Fibroblast of the aortic adventitia (primary cell): ENCODE data around the gene BCL11A. TPM values are rescaled to one million over a fixed set of nuclear protein-coding genes. Genes with fewer than 3 reads are reported as not detected.

Source experiments
- DNase-seq: peaks from one replicate; pipeline ENCODE4 v3.0.0-alpha.2; 2010; ENCODE audit warnings: low read depth
- H3K4me3 ChIP-seq: 2 replicates; pipeline ENCODE4 v1.5.1; 2011; ENCODE audit warnings: low read depth, mild to moderate bottlenecking, control low read depth, low read length, moderate library complexity
- total RNA-seq: library from RNA; depleted of rRNA; stranded (reverse); fragments of >200 nt; gene quantifications from 2 replicates; pipeline ENCODE4 v1.2.3, GENCODE V29; 2012; ENCODE audit warnings: low replicate concordance
- TF ChIP-seq, protein P1 (sequence below): IDR thresholded peaks from 2 replicates; pipeline ENCODE4 v1.5.1; 2011; ENCODE audit warnings: mild to moderate bottlenecking, low read length, control low read depth, inconsistent platforms; ENCODE audit not compliant: insufficient read depth

Gene BCL11A
- total RNA-seq, 1 donor: 0.09 TPM

- no peak overlapping the region for H3K4me3 ChIP-seq
- no peak for DNase-seq
- TF ChIP-seq, protein P1, sequence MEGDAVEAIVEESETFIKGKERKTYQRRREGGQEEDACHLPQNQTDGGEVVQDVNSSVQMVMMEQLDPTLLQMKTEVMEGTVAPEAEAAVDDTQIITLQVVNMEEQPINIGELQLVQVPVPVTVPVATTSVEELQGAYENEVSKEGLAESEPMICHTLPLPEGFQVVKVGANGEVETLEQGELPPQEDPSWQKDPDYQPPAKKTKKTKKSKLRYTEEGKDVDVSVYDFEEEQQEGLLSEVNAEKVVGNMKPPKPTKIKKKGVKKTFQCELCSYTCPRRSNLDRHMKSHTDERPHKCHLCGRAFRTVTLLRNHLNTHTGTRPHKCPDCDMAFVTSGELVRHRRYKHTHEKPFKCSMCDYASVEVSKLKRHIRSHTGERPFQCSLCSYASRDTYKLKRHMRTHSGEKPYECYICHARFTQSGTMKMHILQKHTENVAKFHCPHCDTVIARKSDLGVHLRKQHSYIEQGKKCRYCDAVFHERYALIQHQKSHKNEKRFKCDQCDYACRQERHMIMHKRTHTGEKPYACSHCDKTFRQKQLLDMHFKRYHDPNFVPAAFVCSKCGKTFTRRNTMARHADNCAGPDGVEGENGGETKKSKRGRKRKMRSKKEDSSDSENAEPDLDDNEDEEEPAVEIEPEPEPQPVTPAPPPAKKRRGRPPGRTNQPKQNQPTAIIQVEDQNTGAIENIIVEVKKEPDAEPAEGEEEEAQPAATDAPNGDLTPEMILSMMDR: no peak
Observed at GRCh38 chr2:60573251-60573650, 19.8 kb upstream of the BCL11A start.

GRCh38 chr2:60570251-60570650 is 16.8 kb upstream of the BCL11A start:
- TF ChIP-seq, protein P1: no peak
- no peak overlapping the region for H3K4me3 ChIP-seq
- no peak for DNase-seq

DNA sequence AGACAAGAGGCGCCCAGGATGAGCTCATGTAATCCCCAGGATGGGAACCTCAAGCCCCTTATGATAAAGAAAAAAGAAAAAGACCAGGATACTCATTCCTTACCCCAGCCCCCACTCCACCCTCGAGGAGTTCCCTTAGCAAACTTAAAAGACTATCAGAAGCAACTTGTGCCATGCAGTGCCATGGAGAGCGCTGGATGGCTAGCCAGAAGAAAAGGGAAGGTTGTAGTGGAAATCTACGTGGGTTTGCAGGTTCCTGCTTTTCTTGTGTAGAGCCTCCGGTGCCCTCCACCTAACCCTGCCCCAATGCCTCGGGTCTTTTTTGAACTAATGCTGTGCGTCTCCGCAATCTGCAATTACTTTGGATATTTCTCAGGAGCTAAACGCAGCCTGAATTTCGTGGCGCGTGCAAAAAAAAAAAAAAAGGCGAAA is 16.2 kb upstream of the BCL11A start:
- DNase-seq: no peak
- peak overlapping the region; percentile 15 for H3K4me3 ChIP-seq
- TF ChIP-seq, protein P1: no peak

- DNase-seq: no peak
- TF ChIP-seq, protein P1: no peak
- no peak overlapping the region for H3K4me3 ChIP-seq
Observed at GRCh38 chr2:60567919-60568768, 14.7 kb upstream of the BCL11A start.

GRCh38 chr2:60567096-60567495 is 13.6 kb upstream of the BCL11A start:
- DNase-seq: no peak
- TF ChIP-seq, protein P1: no peak
- no peak overlapping the region for H3K4me3 ChIP-seq

DNA sequence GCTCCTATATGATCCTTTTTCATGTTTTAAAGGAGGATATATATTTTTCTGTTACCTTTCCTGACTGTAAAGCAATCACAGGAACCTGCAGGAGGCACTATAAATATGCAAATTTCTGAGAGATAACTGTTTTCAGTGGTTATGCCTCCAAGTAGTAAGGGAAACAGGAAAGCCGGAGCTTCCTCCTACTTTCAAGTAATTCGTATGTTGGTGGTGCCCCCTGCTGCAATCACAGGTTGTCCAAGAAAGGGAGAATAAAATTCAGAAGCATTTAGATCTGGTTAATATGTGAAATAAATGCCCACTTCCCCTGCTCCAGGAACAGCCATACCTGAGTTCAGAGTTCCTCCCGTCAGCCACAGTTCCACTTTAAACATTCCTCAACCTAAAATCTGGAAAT is 12.0 kb upstream of the BCL11A start:
- H3K4me3 ChIP-seq: no peak overlapping the region
- TF ChIP-seq, protein P1: no peak
- DNase-seq: no peak
